ENCODE results near the gene WDR74.

DNA sequence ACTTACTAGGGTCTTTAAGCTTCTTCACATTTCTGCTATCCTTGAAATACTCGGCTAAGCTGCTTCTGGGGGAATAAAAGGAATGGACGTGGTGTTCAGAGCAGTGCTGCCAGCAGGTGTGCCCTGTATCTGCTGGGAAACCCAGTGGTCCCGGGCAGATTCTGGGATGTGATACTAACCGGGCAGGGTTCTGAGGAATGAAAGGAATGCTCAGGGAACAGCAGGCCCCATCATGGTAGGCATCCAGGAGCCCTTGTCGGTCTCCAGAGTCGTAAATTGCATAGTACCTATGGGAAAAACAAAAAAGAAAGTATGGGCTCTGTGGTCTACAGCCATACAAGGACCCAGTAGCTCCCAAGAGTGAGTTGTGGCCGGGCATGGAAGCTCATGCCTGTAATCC, 43.1 kb downstream of the WDR74 start:
- no peak for TF ChIP-seq POLR2A (IDR thresholded peaks at IDR 0.05; ENCODE audit: extremely low read depth, insufficient read length)
- TF ChIP-seq, protein P1, sequence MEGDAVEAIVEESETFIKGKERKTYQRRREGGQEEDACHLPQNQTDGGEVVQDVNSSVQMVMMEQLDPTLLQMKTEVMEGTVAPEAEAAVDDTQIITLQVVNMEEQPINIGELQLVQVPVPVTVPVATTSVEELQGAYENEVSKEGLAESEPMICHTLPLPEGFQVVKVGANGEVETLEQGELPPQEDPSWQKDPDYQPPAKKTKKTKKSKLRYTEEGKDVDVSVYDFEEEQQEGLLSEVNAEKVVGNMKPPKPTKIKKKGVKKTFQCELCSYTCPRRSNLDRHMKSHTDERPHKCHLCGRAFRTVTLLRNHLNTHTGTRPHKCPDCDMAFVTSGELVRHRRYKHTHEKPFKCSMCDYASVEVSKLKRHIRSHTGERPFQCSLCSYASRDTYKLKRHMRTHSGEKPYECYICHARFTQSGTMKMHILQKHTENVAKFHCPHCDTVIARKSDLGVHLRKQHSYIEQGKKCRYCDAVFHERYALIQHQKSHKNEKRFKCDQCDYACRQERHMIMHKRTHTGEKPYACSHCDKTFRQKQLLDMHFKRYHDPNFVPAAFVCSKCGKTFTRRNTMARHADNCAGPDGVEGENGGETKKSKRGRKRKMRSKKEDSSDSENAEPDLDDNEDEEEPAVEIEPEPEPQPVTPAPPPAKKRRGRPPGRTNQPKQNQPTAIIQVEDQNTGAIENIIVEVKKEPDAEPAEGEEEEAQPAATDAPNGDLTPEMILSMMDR (IDR thresholded peaks at IDR 0.05; ENCODE audit: low read depth, low read length), result no peak

Measured in NB4 (cell line).